ENCODE data around the gene TRAF3IP1.
"Not testable (repeated sequence)": the region's sequence is repeated elsewhere in the genome, so short reads cannot be mapped to it uniquely, and the experiment has no call there.

Gene TRAF3IP1

DNA sequence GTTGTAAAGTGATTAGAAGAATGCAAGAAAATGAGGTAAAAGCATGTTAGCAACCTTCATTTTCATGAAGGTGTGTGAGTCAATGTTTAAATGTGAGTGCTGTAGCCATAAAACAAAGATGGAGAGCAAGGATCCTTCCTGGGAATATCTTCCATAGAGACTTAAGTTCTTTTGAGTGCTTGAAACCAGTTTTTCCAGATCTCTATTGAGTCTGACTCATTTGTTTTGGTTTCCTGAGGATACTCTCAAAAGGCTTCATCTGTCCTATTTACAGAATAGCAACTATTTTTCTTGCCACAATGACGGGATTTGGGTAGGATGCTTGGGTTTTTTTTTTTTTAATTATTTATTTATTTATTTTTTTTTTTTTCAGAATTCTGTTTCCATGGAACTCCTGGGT, 60.5 kb downstream of the TRAF3IP1 start:
- no peak for DNase-seq (ENCODE audit: low read depth in 2 of 2)

GRCh38 chr2:238381341-238382115, 61.2 kb downstream of the TRAF3IP1 start:
- no peak for DNase-seq (ENCODE audit: low read depth in 2 of 2)

DNA sequence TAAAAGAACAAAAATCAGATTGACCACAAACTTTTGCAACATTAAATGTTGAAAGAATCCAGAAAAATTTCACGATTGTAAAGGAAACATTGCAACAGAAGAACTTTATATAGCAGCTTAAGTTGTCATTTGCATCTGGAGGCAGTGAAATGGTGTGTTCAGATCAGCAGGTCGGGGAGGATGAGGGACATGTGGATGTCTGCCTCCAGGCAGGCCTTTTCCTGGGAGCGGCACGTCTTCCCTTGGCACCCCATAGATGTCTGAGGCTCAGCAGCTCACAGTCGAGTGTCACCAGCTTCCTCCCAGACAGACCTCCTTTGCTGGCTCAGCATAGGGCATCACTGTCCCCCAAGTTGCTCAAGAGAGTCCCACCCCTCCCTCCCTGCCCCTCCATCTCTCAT, 62.1 kb downstream of the TRAF3IP1 start:
- DNase-seq (ENCODE audit: low read depth in 2 of 2) = no peak

GRCh38 chr2:238383135-238383534, 62.8 kb downstream of the TRAF3IP1 start:
- DNase-seq (ENCODE audit: low read depth in 2 of 2) = no peak

DNA sequence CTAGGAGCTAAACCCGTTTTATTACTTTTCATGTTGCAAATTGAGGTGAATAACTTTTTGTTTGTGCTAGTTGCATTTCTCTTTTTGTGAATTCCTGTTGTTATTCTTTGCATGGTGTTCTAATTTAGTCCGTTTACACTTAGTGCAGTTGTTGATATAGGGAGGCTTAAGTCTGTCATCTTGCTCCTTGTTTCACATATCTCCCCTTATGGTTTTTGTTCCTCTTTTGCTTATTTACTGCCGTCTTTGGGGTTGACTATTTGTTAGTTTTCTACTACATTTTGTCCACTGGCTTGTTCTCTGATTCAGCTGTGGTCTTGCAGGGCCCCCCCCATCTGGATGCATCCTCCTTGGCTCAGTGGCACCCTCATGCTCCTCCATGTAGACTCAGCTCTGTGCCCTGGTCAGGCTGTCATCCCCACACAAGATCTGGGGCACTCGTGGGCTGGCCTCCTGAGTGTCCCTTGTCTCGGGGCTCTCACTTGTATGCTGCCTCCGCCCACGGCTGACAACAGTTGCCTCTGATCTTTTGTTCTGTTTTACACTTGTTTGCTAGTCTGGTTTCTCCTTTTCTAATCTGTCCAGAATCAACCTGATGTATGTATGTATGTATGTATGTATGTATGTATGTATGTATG, 63.5 kb downstream of the TRAF3IP1 start:
- no peak for DNase-seq (ENCODE audit: low read depth in 2 of 2)

DNA sequence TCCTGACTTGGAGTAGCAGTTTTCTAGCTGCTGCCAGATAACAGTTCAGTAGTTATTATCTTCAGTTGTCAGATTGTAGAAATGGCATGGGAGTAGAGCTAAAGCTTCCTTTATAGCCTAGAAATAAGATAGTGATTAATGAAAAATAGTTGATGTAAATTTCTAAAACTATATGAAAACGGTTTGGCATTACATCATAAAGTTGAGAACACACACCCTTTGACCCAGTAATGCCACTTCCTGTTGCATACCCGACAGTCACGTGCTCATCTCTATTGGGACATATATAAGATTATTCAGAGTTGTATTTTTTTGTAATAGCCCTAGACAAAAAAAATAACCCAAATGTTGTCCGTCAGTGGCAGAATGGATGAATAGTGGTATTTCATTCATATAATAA, 67.0 kb downstream of the TRAF3IP1 start:
- no peak for DNase-seq (ENCODE audit: low read depth in 2 of 2)

DNA sequence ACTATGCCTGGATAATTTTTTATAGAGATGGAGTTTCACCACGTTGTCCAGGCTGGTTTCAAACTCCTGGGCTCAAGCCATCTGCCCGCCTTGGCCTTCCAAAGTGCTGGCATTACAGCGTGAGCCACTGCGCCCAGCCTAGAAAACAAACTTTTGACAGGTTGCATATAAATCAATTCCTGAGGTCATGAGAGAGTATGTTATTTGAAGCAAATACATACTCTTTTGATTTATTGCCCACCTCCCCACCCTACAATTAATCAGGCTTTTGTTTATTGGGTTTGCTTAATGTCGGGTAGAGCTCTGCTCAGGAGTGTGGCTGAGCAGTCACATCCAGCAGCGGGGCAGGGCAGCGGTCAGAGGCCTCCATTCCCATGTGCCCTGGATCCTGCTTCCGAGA, 68.5 kb downstream of the TRAF3IP1 start:
- no peak for DNase-seq (ENCODE audit: low read depth in 2 of 2)

- DNase-seq (ENCODE audit: low read depth in 2 of 2) = no peak
Observed at GRCh38 chr2:238389988-238390589, 69.8 kb downstream of the TRAF3IP1 start.

GRCh38 chr2:238391042-238391689, 70.8 kb downstream of the TRAF3IP1 start:
- no peak for DNase-seq (ENCODE audit: low read depth in 2 of 2)

GRCh38 chr2:238396663-238397062, 76.3 kb downstream of the TRAF3IP1 start:
- DNase-seq (ENCODE audit: low read depth in 2 of 2) = no peak

- DNase-seq (ENCODE audit: low read depth in 2 of 2) = no peak
Observed at GRCh38 chr2:238397356-238397755, 77.0 kb downstream of the TRAF3IP1 start.

GRCh38 chr2:238398577-238398976, 78.3 kb downstream of the TRAF3IP1 start:
- no peak for DNase-seq (ENCODE audit: low read depth in 2 of 2)

DNA sequence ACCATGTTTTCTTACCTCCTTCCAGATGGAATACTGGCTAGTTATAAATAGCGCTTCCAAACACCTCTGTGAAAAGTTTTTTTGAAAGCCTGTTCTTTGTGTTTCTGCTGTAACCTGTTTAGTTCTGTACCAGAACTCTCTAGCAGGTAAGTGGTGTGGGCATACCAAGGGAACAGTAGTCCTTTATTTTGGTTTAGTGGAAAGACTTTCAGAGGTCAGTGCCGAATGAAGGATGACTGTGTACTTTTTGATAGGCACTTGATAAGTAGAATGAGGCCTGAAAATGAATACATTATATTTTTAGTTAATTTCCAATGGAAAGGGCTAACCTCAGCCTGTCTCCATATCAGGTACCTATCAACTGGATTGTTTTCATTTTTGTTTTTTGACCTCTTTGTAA, 78.8 kb downstream of the TRAF3IP1 start:
- DNase-seq (ENCODE audit: low read depth in 2 of 2) = no peak

- no peak for DNase-seq (ENCODE audit: low read depth in 2 of 2)
Observed at GRCh38 chr2:238401551-238401950, 81.2 kb downstream of the TRAF3IP1 start.

DNA sequence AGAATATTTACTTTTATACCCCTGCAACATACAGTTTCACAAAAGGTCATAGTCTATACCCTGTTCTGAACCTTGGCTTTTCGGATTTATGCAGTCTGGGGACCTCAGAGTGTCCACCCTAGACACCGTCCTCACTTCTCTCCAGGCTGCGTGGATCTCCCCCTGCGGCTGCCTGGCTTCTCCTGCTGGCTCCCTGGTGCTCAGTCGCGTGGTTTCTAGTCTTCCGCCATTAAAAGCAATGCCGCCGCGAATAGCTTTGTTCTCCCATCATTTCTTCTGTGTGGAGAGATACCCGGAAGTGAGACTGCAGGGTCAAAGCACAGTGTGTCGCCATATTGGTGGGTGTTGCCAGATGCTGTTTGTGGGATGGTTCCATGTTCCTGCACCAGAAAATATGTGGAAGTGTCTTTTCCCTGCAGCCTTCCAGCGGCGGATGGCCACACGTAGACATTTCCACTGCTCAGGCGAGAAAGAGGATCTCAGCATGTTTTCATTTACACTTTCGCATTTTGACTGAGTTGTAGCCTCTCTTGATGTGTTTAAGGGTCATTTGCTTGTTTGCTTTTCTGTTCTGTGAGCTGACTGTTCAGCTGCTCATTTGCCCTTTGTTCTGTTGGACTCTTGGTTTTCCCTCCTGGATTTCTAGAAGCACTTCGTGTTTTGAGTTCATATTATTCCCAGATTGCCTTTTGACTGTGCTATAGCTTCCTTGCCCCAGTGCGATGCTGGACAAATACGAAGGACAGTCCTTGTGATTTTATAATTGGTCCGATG, 83.5 kb downstream of the TRAF3IP1 start:
- DNase-seq (ENCODE audit: low read depth in 2 of 2) = no peak

GRCh38 chr2:238404406-238405216, 84.3 kb downstream of the TRAF3IP1 start:
- no peak for DNase-seq (ENCODE audit: low read depth in 2 of 2)

GRCh38 chr2:238405217-238405555, 84.9 kb downstream of the TRAF3IP1 start:
- DNase-seq (ENCODE audit: low read depth in 2 of 2) = not testable (repeated sequence)

DNA sequence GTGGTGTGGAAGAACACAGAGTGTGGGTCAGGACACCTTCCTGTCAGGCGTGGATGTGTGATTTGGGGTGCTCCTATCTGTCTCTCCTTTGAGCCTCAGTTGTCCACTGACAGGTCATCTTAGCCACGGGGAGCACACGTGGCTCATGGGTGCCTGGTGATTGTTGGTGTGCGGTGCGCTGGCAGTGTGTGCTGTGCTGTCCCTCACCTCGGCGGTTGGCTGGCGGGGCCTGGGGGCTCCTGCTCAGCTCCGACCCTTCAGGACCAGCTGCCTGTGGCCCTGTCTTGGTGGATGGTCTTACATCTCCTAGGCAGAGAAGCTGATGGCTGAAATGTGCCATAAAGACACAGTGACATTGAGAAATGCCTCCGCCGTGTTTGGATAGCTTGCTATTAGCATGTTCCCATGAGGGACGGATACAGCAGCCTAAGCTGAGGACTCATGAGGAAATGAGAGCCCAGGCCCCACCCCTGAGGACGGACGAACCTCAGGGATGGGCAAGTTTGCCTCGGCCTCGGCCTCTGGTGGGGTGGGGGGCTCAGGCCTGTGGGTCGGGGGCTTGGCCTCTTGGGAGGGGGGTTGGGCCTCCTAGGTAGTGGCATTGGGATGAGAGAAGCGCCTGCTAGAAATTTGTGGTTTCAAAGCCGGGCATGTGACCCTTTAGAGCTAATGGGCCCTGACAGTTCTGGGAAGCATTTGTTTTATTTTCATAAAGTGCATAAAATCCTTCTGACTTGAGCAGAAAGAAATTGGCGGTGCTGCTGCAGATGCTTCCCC, 86.1 kb downstream of the TRAF3IP1 start:
- DNase-seq (ENCODE audit: low read depth in 2 of 2) = no peak

- no peak for DNase-seq (ENCODE audit: low read depth in 2 of 2)
Observed at GRCh38 chr2:238406998-238407285, 86.6 kb downstream of the TRAF3IP1 start.

GRCh38 chr2:238407566-238407965, 87.2 kb downstream of the TRAF3IP1 start:
- DNase-seq (ENCODE audit: low read depth in 2 of 2) = no peak
